HCT116 (cell line): Measurements from ENCODE around the gene AMD1. TPM values are rescaled to one million over a fixed set of nuclear protein-coding genes. Genes with fewer than 3 reads are reported as not detected.
A peak's percentile ranks its signal among the peaks of the same experiment; 100 is the strongest.

Experiments used
- ATAC-seq: fragments of 200-7000 bp; cut with Tn5 transposase; 2 replicates; pipeline ENCODE4 v1.9.1; 2020; ENCODE audit warnings: mild to moderate bottlenecking, moderate library complexity
- Bru-seq: library from RNA; stranded (reverse); fragments of 400-500 nt; gene quantifications from one replicate; lab custom pipeline; 2021; lab: Mats Ljungman, UMichigan
- BruChase-seq, 2 experiments: library from RNA; stranded (reverse); fragments of 400-500 nt; gene quantifications; one replicate each; lab custom pipeline; 2021; lab: Mats Ljungman, UMichigan
- BruUV-seq: library from RNA; stranded (reverse); fragments of 400-500 nt; replicated peaks from 2 replicates; lab custom pipeline; 2021; lab: Mats Ljungman, UMichigan
- CTCF ChIA-PET: fragments of 300-600 bp; sonication (Branson Sonifier 250); formaldehyde crosslinking; loops from one replicate; lab custom pipeline; 2021; ENCODE audit warnings: antibody characterized with exemption; lab: Charles Lee
- POLR2A ChIA-PET: fragments of 300-600, 350-600 bp; sonication (Branson Sonifier 250); formaldehyde crosslinking; loops from one replicate; lab custom pipeline; 2021; ENCODE audit warnings: antibody characterized with exemption; lab: Charles Lee
- RAD21 ChIA-PET, 2 experiments: fragments of 300-600 bp; sonication (Branson Sonifier 250); formaldehyde crosslinking; loops; one replicate each; lab custom pipeline; 2023; ENCODE audit warnings: low total read pairs in 2 of 2; ENCODE audit not compliant: uncharacterized antibody in 2 of 2, unreplicated experiment in 2 of 2, low non-redundant PET in 1 of 2; lab: Charles Lee
- DNase-seq: peaks from one replicate; pipeline ENCODE4 v3.0.0-alpha.2; 2010; ENCODE audit warnings: low read depth, low spot score
- H2AFZ ChIP-seq: fragments of 200-600 bp; shearing (Covaris generic), sonication (generic); 2 replicates; pipeline ENCODE4 v1.6.1; 2017; ENCODE audit warnings: low read depth, mixed run types, mixed read lengths, antibody characterized with exemption, low read length; ENCODE audit not compliant: poor library complexity, severe bottlenecking
- H3K27ac ChIP-seq: 2 replicates; pipeline ENCODE4 v1.5.1; 2012; ENCODE audit warnings: low read depth, low read length
- H3K27me3 ChIP-seq: fragments of 200-600 bp; sonication (generic); 2 replicates; pipeline ENCODE4 v1.6.1; 2016; ENCODE audit warnings: mixed run types, low read length, mixed read lengths; ENCODE audit not compliant: insufficient read depth
- H3K36me3 ChIP-seq, 2 experiments: fragments of 200-500 bp in 1 of 2; fragments of 200-600 bp in 1 of 2; sonication (Bioruptor generic) in 1 of 2; sonication (generic) in 1 of 2; 2 replicates each; pipeline versions ENCODE4 v1.5.1 to v1.6.1; 2014 to 2016; ENCODE audit warnings: low read length in 2 of 2, inconsistent platforms in 1 of 2, mixed read lengths in 1 of 2, mixed run types in 1 of 2; ENCODE audit not compliant: insufficient read depth in 2 of 2, control insufficient read depth in 1 of 2
- H3K4me1 ChIP-seq, 2 experiments: fragments of 200-600 bp in 1 of 2; sonication (generic) in 1 of 2; 2 replicates each; pipeline versions ENCODE4 v1.5.1 to v1.6.1; 2012 to 2017; ENCODE audit warnings: low read length in 2 of 2, inconsistent platforms in 1 of 2, mild to moderate bottlenecking in 1 of 2, mixed read lengths in 1 of 2, mixed run types in 1 of 2, moderate library complexity in 1 of 2; ENCODE audit not compliant: insufficient read depth in 2 of 2, control insufficient read depth in 1 of 2
- H3K4me2 ChIP-seq: fragments of 200-600 bp; sonication (generic); 2 replicates; pipeline ENCODE4 v1.6.1; 2017; ENCODE audit warnings: mixed run types, low read length, mixed read lengths
- H3K4me3 ChIP-seq, 2 experiments: fragments of 200-600 bp in 1 of 2; sonication (generic) in 1 of 2; replicated peaks in 1 of 2; 2 replicates each; pipeline ENCODE4 v1.5.1; 2011 to 2016; ENCODE audit warnings: low read length in 2 of 2, control low read depth in 1 of 2, low read depth in 1 of 2, mild to moderate bottlenecking in 1 of 2, mixed read lengths in 1 of 2, mixed run types in 1 of 2
- H3K79me2 ChIP-seq: fragments of 200-600 bp; sonication (generic); 2 replicates; pipeline ENCODE4 v1.6.1; 2017; ENCODE audit warnings: mild to moderate bottlenecking, mixed run types, low read length, moderate library complexity, mixed read lengths; ENCODE audit not compliant: insufficient read depth
- H3K9ac ChIP-seq: fragments of 200-600 bp; sonication (generic); 2 replicates; pipeline ENCODE4 v1.6.1; 2016; ENCODE audit warnings: low read length, mixed read lengths
- H3K9me2 ChIP-seq: fragments of 200-600 bp; sonication (generic), shearing (Covaris generic); 2 replicates; pipeline ENCODE4 v1.6.1; 2017; ENCODE audit warnings: mixed run types, mild to moderate bottlenecking, moderate library complexity; ENCODE audit not compliant: insufficient read depth
- H3K9me3 ChIP-seq, 2 experiments: fragments of 200-500 bp in 1 of 2; fragments of 200-600 bp in 1 of 2; sonication (Bioruptor generic) in 1 of 2; sonication (generic) in 1 of 2; 2 replicates each; pipeline ENCODE4 v1.6.1; 2014 to 2017; ENCODE audit warnings: low read length in 2 of 2, mixed read lengths in 2 of 2, inconsistent platforms in 1 of 2, low read depth in 1 of 2, mild to moderate bottlenecking in 1 of 2, mixed run types in 1 of 2, moderate library complexity in 1 of 2; ENCODE audit not compliant: control insufficient read depth in 1 of 2, insufficient read depth in 1 of 2
- H4K20me1 ChIP-seq: fragments of 200-600 bp; sonication (generic), shearing (Covaris generic); 2 replicates; pipeline ENCODE4 v1.6.1; 2017; ENCODE audit warnings: mixed run types, mild to moderate bottlenecking, moderate library complexity; ENCODE audit not compliant: insufficient read depth
- CEBPB ChIP-seq: IDR thresholded peaks from 2 replicates; pipeline ENCODE4 v1.6.1; 2012; ENCODE audit warnings: low read depth
- EGR1 ChIP-seq: IDR thresholded peaks from 2 replicates; pipeline ENCODE4 v1.6.1; 2012; ENCODE audit warnings: low read depth
- ELF1 ChIP-seq: IDR thresholded peaks from 2 replicates; pipeline ENCODE4 v1.6.1; 2012; ENCODE audit warnings: low read depth, borderline replicate concordance
- EZH2 ChIP-seq: fragments of 200-600 bp; sonication (generic); IDR thresholded peaks from 2 replicates; pipeline ENCODE4 v1.6.1; 2017; ENCODE audit warnings: antibody characterized with exemption, mixed run types
- JUND ChIP-seq: IDR thresholded peaks from 2 replicates; pipeline ENCODE4 v1.6.1; 2012
- POLR2A ChIP-seq: IDR thresholded peaks from 2 replicates; pipeline ENCODE4 v1.7.0; 2011; ENCODE audit warnings: borderline replicate concordance; ENCODE audit not compliant: insufficient read depth, insufficient read length; ENCODE audit errors: extremely low read depth
- POLR2AphosphoS5 ChIP-seq: IDR thresholded peaks from 2 replicates; pipeline ENCODE4 v1.6.1; 2011; ENCODE audit warnings: mild to moderate bottlenecking, low read depth, low read length, moderate library complexity
- RAD21 ChIP-seq: IDR thresholded peaks from 2 replicates; pipeline ENCODE4 v1.6.1; 2012; ENCODE audit warnings: low read depth, mild to moderate bottlenecking
- REST ChIP-seq: IDR thresholded peaks from 2 replicates; pipeline ENCODE4 v1.6.1; 2012; ENCODE audit warnings: low read depth
- SP1 ChIP-seq: IDR thresholded peaks from 2 replicates; pipeline ENCODE4 v1.6.1; 2012; ENCODE audit warnings: low read depth
- SRF ChIP-seq: IDR thresholded peaks from 2 replicates; pipeline ENCODE4 v1.6.1; 2012; ENCODE audit warnings: low read depth
- ZBTB33 ChIP-seq: IDR thresholded peaks from 2 replicates; pipeline ENCODE4 v1.6.1; 2011; ENCODE audit warnings: mild to moderate bottlenecking, low read length, moderate library complexity; ENCODE audit not compliant: insufficient replicate concordance; ENCODE audit errors: extremely low read depth
- ZFX ChIP-seq: fragments of 450-650 bp; IDR thresholded peaks from 2 replicates; pipeline ENCODE4 v1.6.1; 2017
- ZNF274 ChIP-seq: fragments of 200-500 bp; sonication (Bioruptor generic); IDR thresholded peaks from 2 replicates; pipeline ENCODE4 v1.6.1; 2014; ENCODE audit warnings: mild to moderate bottlenecking, low read depth, low read length, inconsistent platforms
- intact Hi-C: fragments of 100-400 bp; cut with micrococcal nuclease; formaldehyde crosslinking; loops from 2 replicates; pipeline ENCODE4 v1.10.0; 2022
- long read RNA-seq: library from polyadenylated mRNA; unstranded; transcript quantifications from one replicate; pipeline ENCODE4 v2.0.0, GENCODE V29; 2021; ENCODE audit not compliant: unreplicated experiment
- polyA plus RNA-seq: library from polyadenylated mRNA; unstranded; fragments of >200 nt; gene quantifications from 2 replicates; pipeline ENCODE4 v1.2.1, GENCODE V29; 2012; ENCODE audit warnings: missing spikeins
- total RNA-seq: library from RNA; stranded (reverse); gene quantifications from one replicate; pipeline ENCODE4 v1.2.1, GENCODE V29; 2021; ENCODE audit not compliant: unreplicated experiment
- TF ChIP-seq, protein P1 (sequence below), 3 experiments: fragments of 200-600 bp in 1 of 3; sonication (generic) in 1 of 3; IDR thresholded peaks in 2 of 3; conservative IDR thresholded peaks in 1 of 3; 2 replicates each; pipeline ENCODE4 v1.5.1; 2012 to 2017; ENCODE audit warnings: low read depth in 2 of 3, low read length in 2 of 3, antibody characterized with exemption in 1 of 3, borderline replicate concordance in 1 of 3, control low read depth in 1 of 3, mild to moderate bottlenecking in 1 of 3, mixed read lengths in 1 of 3, mixed run types in 1 of 3, moderate library complexity in 1 of 3; ENCODE audit not compliant: insufficient read depth in 1 of 3
- TF ChIP-seq, protein P2 (sequence below): IDR thresholded peaks from 2 replicates; pipeline ENCODE4 v1.6.1; 2012

The AMD1 gene
- total RNA-seq (71.4 TPM), Bru-seq, nascent RNA (percentile 98 among the genes with signal in this experiment), BruChase-seq, experiment 1, labeled RNA remaining after a 6-hour chase (percentile 96 among the genes with signal in this experiment), BruChase-seq, experiment 2, labeled RNA remaining after a 2-hour chase (percentile 98 among the genes with signal in this experiment)
- polyA plus RNA-seq: 21.0 and 27.5 TPM in 2 replicates
- long read RNA-seq, transcript AMD1-204 (9 exons, 3,438 nt): major isoform, 175 of 216 reads
- long read RNA-seq, transcript AMD1-202 (8 exons, 1,605 nt): minor isoform, 6 of 216 reads
- long read RNA-seq, partial matches to known transcripts: 6 of 216 reads
- long read RNA-seq, other reads (novel, unspliced or antisense): 24 of 216 reads

- Histone ChIP-seq H3K4me1 (peaks cover 18 to 38% of the 10 kb centered on the region in 2 experiments), H3K9ac (peak within 1 kb of the TSS; percentile 96), H3K9me3 (no peaks in the 10 kb centered on the region), H3K36me3 (no peaks in the 10 kb centered on the region; a peak in 1 of 4 replicates), H3K27me3 (no peaks in the 10 kb centered on the region), H3K79me2 (peaks cover 47% of the 10 kb centered on the region), H2AFZ (peak within 1 kb of the TSS; percentile 76), H4K20me1 (peaks cover 33% of the 10 kb centered on the region), H3K27ac (peak within 1 kb of the TSS; percentile 85), H3K4me3 (peak within 1 kb of the TSS; percentile 66 to 86), H3K9me2 (no peaks in the 10 kb centered on the region), H3K4me2 (peak within 1 kb of the TSS; percentile 89)
- TSS peak; percentile 86 for BruUV-seq
- ChIA-PET POLR2A (interaction anchor here (0.5 to 2.1 kb wide), 47 partner anchors 9 to 384 kb away, joined by 3 to 45 read pairs (median 4); partner anchors contain the start of genes CDK19, GTF3C6 and RPF2), RAD21 (interaction anchor here (0.6 to 1.5 kb wide), 3 partner anchors 59 to 191 kb away, joined by 3 to 4 read pairs (median 3); partner anchors contain the start of gene CDK19 (in 2 of the 2)), CTCF (interaction anchor here (1.0 to 2.2 kb wide), 3 partner anchors 59 to 192 kb away, joined by 3 to 8 read pairs (median 3); partner anchors contain the start of gene CDK19)
- ATAC-seq (peak; percentile 88), DNase-seq (peak; percentile 92)
- intact Hi-C loops: loop anchor here (1.0 kb wide), 2 partner anchors 59 to 192 kb away; partner anchors contain the start of gene CDK19
- TF ChIP-seq CEBPB (no peak), ZFX (no peak), EZH2 (no peak), ZBTB33 (peak; percentile 44), POLR2A (peak; percentile 99), POLR2AphosphoS5 (peak; percentile 100), SP1 (peak; percentile 95), EGR1 (peak; percentile 74), JUND (no peak), REST (no peak), SRF (no peak), ZNF274 (no peak), RAD21 (no peak), ELF1 (no peak)
- TF ChIP-seq, protein P1, sequence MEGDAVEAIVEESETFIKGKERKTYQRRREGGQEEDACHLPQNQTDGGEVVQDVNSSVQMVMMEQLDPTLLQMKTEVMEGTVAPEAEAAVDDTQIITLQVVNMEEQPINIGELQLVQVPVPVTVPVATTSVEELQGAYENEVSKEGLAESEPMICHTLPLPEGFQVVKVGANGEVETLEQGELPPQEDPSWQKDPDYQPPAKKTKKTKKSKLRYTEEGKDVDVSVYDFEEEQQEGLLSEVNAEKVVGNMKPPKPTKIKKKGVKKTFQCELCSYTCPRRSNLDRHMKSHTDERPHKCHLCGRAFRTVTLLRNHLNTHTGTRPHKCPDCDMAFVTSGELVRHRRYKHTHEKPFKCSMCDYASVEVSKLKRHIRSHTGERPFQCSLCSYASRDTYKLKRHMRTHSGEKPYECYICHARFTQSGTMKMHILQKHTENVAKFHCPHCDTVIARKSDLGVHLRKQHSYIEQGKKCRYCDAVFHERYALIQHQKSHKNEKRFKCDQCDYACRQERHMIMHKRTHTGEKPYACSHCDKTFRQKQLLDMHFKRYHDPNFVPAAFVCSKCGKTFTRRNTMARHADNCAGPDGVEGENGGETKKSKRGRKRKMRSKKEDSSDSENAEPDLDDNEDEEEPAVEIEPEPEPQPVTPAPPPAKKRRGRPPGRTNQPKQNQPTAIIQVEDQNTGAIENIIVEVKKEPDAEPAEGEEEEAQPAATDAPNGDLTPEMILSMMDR (IDR thresholded peaks at IDR 0.05 in 2 of 3, conservative IDR thresholded peaks at IDR 0.05 in 1 of 3; ENCODE audit: borderline replicate concordance in 1 of 3, insufficient read depth in 1 of 3, low read depth in 2 of 3, low read length in 2 of 3): no peak
- TF ChIP-seq, protein P2, sequence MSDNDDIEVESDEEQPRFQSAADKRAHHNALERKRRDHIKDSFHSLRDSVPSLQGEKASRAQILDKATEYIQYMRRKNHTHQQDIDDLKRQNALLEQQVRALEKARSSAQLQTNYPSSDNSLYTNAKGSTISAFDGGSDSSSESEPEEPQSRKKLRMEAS: peak; percentile 75; the same call in 1 of the 2 replicates
These were observed at the start of gene AMD1 for GRCh38 chr6:110873981-110874879. AMD1 (plus strand) TSS chr6:110874785; CDS start chr6:110875106, 321 bp downstream.
